Left lung (tissue), 10 donors: ENCODE data around the gene MPPED1. TPM values are rescaled to one million over a fixed set of nuclear protein-coding genes. Genes with fewer than 3 reads are reported as not detected.

Experiments used
- ATAC-seq: fragments of 200-7000 bp; cut with Tn5 transposase; one replicate; pipeline ENCODE4 v1.9.1; 2020; ENCODE audit warnings: moderate library complexity
- DNase-seq, 4 donors: peaks; one replicate each; pipeline ENCODE4 v3.0.0-alpha.2; 2013 to 2020
- H3K27ac ChIP-seq, 2 donors: fragments of 200-600 bp; sonication (generic) in 1 of 2; one replicate each; pipeline versions ENCODE4 v1.5.0 to v1.8.0; 2020 to 2021
- H3K27me3 ChIP-seq, 2 donors: fragments of 200-600 bp; sonication (generic) in 1 of 2; one replicate each; pipeline versions ENCODE4 v1.5.0 to v1.8.0; 2020 to 2021
- H3K36me3 ChIP-seq, 2 donors: fragments of 200-600 bp; sonication (generic) in 1 of 2; one replicate each; pipeline versions ENCODE4 v1.5.0 to v1.8.0; 2020 to 2021
- H3K4me1 ChIP-seq, 2 donors: fragments of 200-600 bp; one replicate each; pipeline ENCODE4 v1.8.0; 2021
- H3K4me3 ChIP-seq, 2 donors: fragments of 200-600 bp; sonication (generic) in 1 of 2; one replicate each; pipeline versions ENCODE4 v1.5.0 to v1.8.0; 2020 to 2021; ENCODE audit warnings: mild to moderate bottlenecking in 1 of 2
- H3K9me3 ChIP-seq, 2 donors: fragments of 200-600 bp; sonication (generic) in 1 of 2; one replicate each; pipeline versions ENCODE4 v1.5.0 to v1.8.0; 2020 to 2021
- intact Hi-C, 2 donors: fragments of 100-400 bp; cut with DNase I; formaldehyde crosslinking; loops; one replicate each; pipeline versions ENCODE4 v1.11.2 to v1.14.2; 2022
- polyA plus RNA-seq, 6 donors: library from polyadenylated mRNA; unstranded; fragments of 120-200 nt; gene quantifications; one replicate each; pipeline ENCODE4 v1.2.1, GENCODE V29; 2013; ENCODE audit not compliant: insufficient read length in 6 of 6
- total RNA-seq, 2 donors: library from RNA; stranded (reverse); fragmentation: NEBNext Ultra II Directional; extraction: Animal tissue kit (Norgen Biotek cat#: 25700); gene quantifications; one replicate each; pipeline ENCODE4 v1.2.1, GENCODE V29; 2021
- TF ChIP-seq, protein P1 (sequence below), 2 donors: fragments of 200-600 bp; sonication (generic) in 1 of 2; IDR thresholded peaks; one replicate each; pipeline versions ENCODE4 v1.5.0 to v1.8.0; 2021; ENCODE audit warnings: antibody characterized with exemption in 2 of 2
- donor health status: DM: no; HTN: yes; CAD: no.
- donor health status: DM: no; HTN: no; CAD: no.

The MPPED1 gene
- total and polyA plus RNA-seq, 8 donors: 0.37 to 0.67 (median 0.52) TPM; not detected in 2

- peaks cover 10 to 70% of the 10 kb centered on the region in 2 donors for H3K27me3 ChIP-seq
- intact Hi-C loops: no loop called here
- TF ChIP-seq, protein P1, sequence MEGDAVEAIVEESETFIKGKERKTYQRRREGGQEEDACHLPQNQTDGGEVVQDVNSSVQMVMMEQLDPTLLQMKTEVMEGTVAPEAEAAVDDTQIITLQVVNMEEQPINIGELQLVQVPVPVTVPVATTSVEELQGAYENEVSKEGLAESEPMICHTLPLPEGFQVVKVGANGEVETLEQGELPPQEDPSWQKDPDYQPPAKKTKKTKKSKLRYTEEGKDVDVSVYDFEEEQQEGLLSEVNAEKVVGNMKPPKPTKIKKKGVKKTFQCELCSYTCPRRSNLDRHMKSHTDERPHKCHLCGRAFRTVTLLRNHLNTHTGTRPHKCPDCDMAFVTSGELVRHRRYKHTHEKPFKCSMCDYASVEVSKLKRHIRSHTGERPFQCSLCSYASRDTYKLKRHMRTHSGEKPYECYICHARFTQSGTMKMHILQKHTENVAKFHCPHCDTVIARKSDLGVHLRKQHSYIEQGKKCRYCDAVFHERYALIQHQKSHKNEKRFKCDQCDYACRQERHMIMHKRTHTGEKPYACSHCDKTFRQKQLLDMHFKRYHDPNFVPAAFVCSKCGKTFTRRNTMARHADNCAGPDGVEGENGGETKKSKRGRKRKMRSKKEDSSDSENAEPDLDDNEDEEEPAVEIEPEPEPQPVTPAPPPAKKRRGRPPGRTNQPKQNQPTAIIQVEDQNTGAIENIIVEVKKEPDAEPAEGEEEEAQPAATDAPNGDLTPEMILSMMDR (IDR thresholded peaks at IDR 0.05): no peak
- no peaks in the 10 kb centered on the region for H3K4me1 ChIP-seq
- no peak overlapping the region for H3K4me3 ChIP-seq
- ATAC-seq (no peak), DNase-seq (no peak)
- peaks cover 0 to 2% of the 10 kb centered on the region in 2 donors for H3K9me3 ChIP-seq
- no peak overlapping the region for H3K27ac ChIP-seq
- no peaks in the 10 kb centered on the region for H3K36me3 ChIP-seq
Observed at GRCh38 chr22:43370036-43370435, 41.8 kb upstream of the MPPED1 start.

DNA sequence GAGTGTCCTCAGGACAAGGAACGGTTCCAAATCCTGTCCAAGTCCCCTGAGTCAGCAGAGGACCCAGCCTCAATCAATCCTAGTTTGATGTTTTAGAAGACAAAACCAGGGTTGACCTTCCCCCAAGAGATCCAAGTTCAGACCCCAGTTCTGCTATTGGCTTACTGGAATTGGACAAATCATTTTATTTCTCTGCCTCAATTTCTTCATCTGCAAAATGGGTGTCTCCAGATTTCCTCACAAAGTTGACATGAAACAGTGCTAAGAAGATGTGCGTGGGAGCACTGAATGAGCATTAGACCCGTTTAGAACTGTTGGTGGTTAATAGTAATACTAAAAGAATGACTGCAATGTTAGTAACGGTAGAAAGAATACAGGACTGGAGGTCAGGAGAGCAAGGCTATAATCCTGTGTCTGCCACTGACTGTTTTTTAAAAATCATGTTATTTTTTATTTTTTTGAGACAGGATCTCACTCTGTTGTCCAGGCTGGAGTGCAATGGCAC is 35.8 kb upstream of the MPPED1 start:
- DNase-seq (no peak), ATAC-seq (no peak)
- Histone ChIP-seq H3K4me1 (peaks cover 6 to 11% of the 10 kb centered on the region in 2 donors), H3K27me3 (peaks cover 3 to 34% of the 10 kb centered on the region in 2 donors), H3K4me3 (no peak overlapping the region), H3K27ac (no peak overlapping the region), H3K9me3 (peaks cover 0 to 2% of the 10 kb centered on the region in 2 donors), H3K36me3 (no peaks in the 10 kb centered on the region)
- intact Hi-C loops: no loop called here
- TF ChIP-seq, protein P1 (IDR thresholded peaks at IDR 0.05): no peak

- H3K4me3 ChIP-seq: no peak overlapping the region
- TF ChIP-seq, protein P1 (IDR thresholded peaks at IDR 0.05): no peak
- DNase-seq: no peak
- H3K27ac ChIP-seq: no peak overlapping the region
- intact Hi-C loops: no loop called here
- no peak for ATAC-seq
- peaks cover 0 to 25% of the 10 kb centered on the region in 2 donors for H3K27me3 ChIP-seq
- H3K36me3 ChIP-seq: no peaks in the 10 kb centered on the region
- peaks cover 6 to 16% of the 10 kb centered on the region in 2 donors for H3K4me1 ChIP-seq
- H3K9me3 ChIP-seq: peaks cover 0 to 2% of the 10 kb centered on the region in 2 donors
Observed at GRCh38 chr22:43376765-43377547, 34.9 kb upstream of the MPPED1 start.

DNA sequence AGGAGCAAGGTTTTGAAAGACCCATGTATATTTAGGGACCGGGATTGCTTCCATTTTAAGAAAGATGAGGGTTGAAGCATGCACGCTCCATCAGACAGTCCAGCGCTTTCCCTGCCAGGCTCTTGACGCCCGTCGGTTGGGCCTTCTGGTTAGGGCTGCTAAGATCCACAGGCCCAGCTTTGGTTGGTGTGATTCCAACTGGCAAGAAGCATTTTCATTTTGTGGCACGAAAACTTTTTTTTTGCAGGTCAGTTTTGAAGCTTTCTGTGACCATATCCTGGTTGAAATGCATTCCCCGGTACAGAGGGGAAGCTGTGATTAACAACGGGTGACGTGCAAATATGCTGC is 34.3 kb upstream of the MPPED1 start:
- no peak overlapping the region for H3K27ac ChIP-seq
- no peak overlapping the region for H3K4me3 ChIP-seq
- intact Hi-C loops: no loop called here
- H3K4me1 ChIP-seq: peaks cover 6 to 16% of the 10 kb centered on the region in 2 donors
- peaks cover 0 to 2% of the 10 kb centered on the region in 2 donors for H3K9me3 ChIP-seq
- peaks cover 0 to 24% of the 10 kb centered on the region in 2 donors for H3K27me3 ChIP-seq
- TF ChIP-seq, protein P1 (IDR thresholded peaks at IDR 0.05): no peak
- DNase-seq (no peak), ATAC-seq (no peak)
- H3K36me3 ChIP-seq: no peaks in the 10 kb centered on the region

- Histone ChIP-seq H3K36me3 (no peaks in the 10 kb centered on the region), H3K9me3 (peaks cover 0 to 2% of the 10 kb centered on the region in 2 donors), H3K4me1 (peaks cover 6 to 16% of the 10 kb centered on the region in 2 donors), H3K27ac (no peak overlapping the region), H3K4me3 (no peak overlapping the region), H3K27me3 (peaks cover 0 to 20% of the 10 kb centered on the region in 2 donors)
- TF ChIP-seq, protein P1 (IDR thresholded peaks at IDR 0.05): no peak
- intact Hi-C loops: no loop called here
- DNase-seq: no peak
- ATAC-seq: peak; percentile 47
Observed at GRCh38 chr22:43377896-43378704, 33.7 kb upstream of the MPPED1 start.
